Gastroesophageal sphincter (tissue), 4 donors: ENCODE data around the gene ERH. TPM values are rescaled to one million over a fixed set of nuclear protein-coding genes. Genes with fewer than 3 reads are reported as not detected.

ENCODE experiments used
- ATAC-seq: fragments of 150-250 bp; one replicate; pipeline ENCODE4 v1.9.1; 2016; ENCODE audit warnings: mild to moderate bottlenecking, moderate library complexity
- H3K27ac ChIP-seq, 4 donors: fragments of 200-600 bp; sonication (generic) in 3 of 4; 1 replicate in 3 of 4; 2 replicates in 1 of 4; pipeline ENCODE4 v1.5.1; 2016 to 2019
- H3K27me3 ChIP-seq: fragments of 200-600 bp; sonication (generic); one replicate; pipeline ENCODE4 v1.5.1; 2019
- H3K36me3 ChIP-seq, 2 donors: fragments of 200-600 bp; sonication (generic); one replicate each; pipeline ENCODE4 v1.5.1; 2019; ENCODE audit warnings: control low read depth in 1 of 2
- H3K4me1 ChIP-seq, 3 donors: fragments of 200-600 bp; sonication (generic); 1 replicate in 2 of 3; 2 replicates in 1 of 3; pipeline ENCODE4 v1.5.1; 2016 to 2019; ENCODE audit warnings: control low read depth in 2 of 3
- H3K4me3 ChIP-seq, 2 donors: fragments of 200-600 bp; sonication (generic); one replicate each; pipeline ENCODE4 v1.5.1; 2019; ENCODE audit warnings: mild to moderate bottlenecking in 1 of 2, moderate library complexity in 1 of 2
- H3K9me3 ChIP-seq, 3 donors: fragments of 200-600 bp; sonication (generic); one replicate each; pipeline ENCODE4 v1.5.1; 2017 to 2019; ENCODE audit warnings: control low read depth in 2 of 3
- CTCF ChIP-seq, 4 experiments: fragments of 200-600 bp in 2 of 4; fragments of 450-650 bp in 2 of 4; sonication (generic) in 1 of 4; IDR thresholded peaks; one replicate each; pipeline ENCODE4 v1.5.1; 2017 to 2019; ENCODE audit warnings: antibody characterized with exemption in 4 of 4, mild to moderate bottlenecking in 2 of 4, moderate library complexity in 2 of 4
- EP300 ChIP-seq: sonication (generic); formaldehyde crosslinking; IDR thresholded peaks from one replicate; pipeline ENCODE4 v1.6.1; 2017; ENCODE audit warnings: antibody characterized with exemption, mild to moderate bottlenecking
- POLR2A ChIP-seq, 2 donors: fragments of 450-650 bp; IDR thresholded peaks; one replicate each; pipeline ENCODE4 v1.6.1; 2017; ENCODE audit warnings: antibody characterized with exemption in 2 of 2, mild to moderate bottlenecking in 2 of 2, moderate library complexity in 1 of 2
- POLR2AphosphoS5 ChIP-seq: sonication (generic); formaldehyde crosslinking; IDR thresholded peaks from one replicate; pipeline ENCODE4 v1.6.1; 2017; ENCODE audit warnings: antibody characterized with exemption
- WGBS, 2 donors: methylation state at CpG; one replicate each; pipeline ENCODE4 v1.1.5; 2018; ENCODE audit warnings: low coverage in 1 of 2; 5-methylcytosine and 5-hydroxymethylcytosine counted together
- total RNA-seq, 4 donors: library from RNA; depleted of rRNA; stranded (reverse); fragments of >200 nt; gene quantifications; one replicate each; pipeline ENCODE4 v1.1.0, GENCODE V29; 2016

ERH gene
- total RNA-seq, 4 donors from 2014 or later, result 70.2 to 89.8 (median 86.2) TPM

GRCh38 chr14:69349091-69349777, 48.9 kb downstream of the ERH start:
- TF ChIP-seq POLR2A (IDR thresholded peaks at IDR 0.05) (no peak), POLR2AphosphoS5 (no peak), CTCF (IDR thresholded peaks at IDR 0.05) (no peak), EP300 (no peak)
- Histone ChIP-seq H3K27me3 (peaks cover 7% of the 10 kb centered on the region), H3K27ac (no peak overlapping the region), H3K4me3 (no peak overlapping the region), H3K4me1 (no peaks in the 10 kb centered on the region), H3K9me3 (no peaks in the 10 kb centered on the region), H3K36me3 (peaks cover 0 to 5% of the 10 kb centered on the region in 2 donors)
- WGBS, 2 donors, result 95% methylated on average over 4 of the region's 11 CpGs; no CpG with 5 or more reads in 1 of the 2 donors
- ATAC-seq, result no peak

- no peak overlapping the region for H3K4me3 ChIP-seq
- H3K4me1 ChIP-seq, result no peaks in the 10 kb centered on the region
- TF ChIP-seq POLR2AphosphoS5, result no peak
- no peak for TF ChIP-seq POLR2A (IDR thresholded peaks at IDR 0.05)
- TF ChIP-seq CTCF (IDR thresholded peaks at IDR 0.05), result peak in 3 of 4 experiments; percentile 25 to 69 (median 32)
- TF ChIP-seq EP300, result no peak
- peaks cover 7% of the 10 kb centered on the region for H3K27me3 ChIP-seq
- no peaks in the 10 kb centered on the region for H3K9me3 ChIP-seq
- ATAC-seq, result peak; percentile 35
- H3K36me3 ChIP-seq, result peaks cover 0 to 5% of the 10 kb centered on the region in 2 donors
- whole genome bisulfite sequencing, 2 donors, result 0 to 67% methylated on average over 1 of the region's 9 CpGs
- H3K27ac ChIP-seq, result no peak overlapping the region
These were observed 51.4 kb downstream of the ERH start for GRCh38 chr14:69346710-69347109.

GRCh38 chr14:69345402-69345801, 52.7 kb downstream of the ERH start:
- no peak for TF ChIP-seq POLR2AphosphoS5
- TF ChIP-seq EP300, result no peak
- Histone ChIP-seq H3K4me1 (no peaks in the 10 kb centered on the region), H3K27ac (no peak overlapping the region), H3K9me3 (no peaks in the 10 kb centered on the region), H3K27me3 (peaks cover 7% of the 10 kb centered on the region), H3K4me3 (no peak overlapping the region), H3K36me3 (peaks cover 0 to 5% of the 10 kb centered on the region in 2 donors)
- 30% methylated on average over 2 of the region's 4 CpGs; no CpG with 5 or more reads in 1 of the 2 donors for WGBS, 2 donors
- ATAC-seq, result no peak

- Histone ChIP-seq H3K4me1 (no peaks in the 10 kb centered on the region), H3K4me3 (no peak overlapping the region), H3K27me3 (peaks cover 7% of the 10 kb centered on the region), H3K36me3 (peaks cover 0 to 5% of the 10 kb centered on the region in 2 donors), H3K9me3 (no peaks in the 10 kb centered on the region), H3K27ac (no peak overlapping the region)
- no peak for ATAC-seq
- no peak for TF ChIP-seq EP300
- TF ChIP-seq CTCF (IDR thresholded peaks at IDR 0.05), result no peak
- TF ChIP-seq POLR2AphosphoS5, result no peak
- no peak for TF ChIP-seq POLR2A (IDR thresholded peaks at IDR 0.05)
- WGBS, 2 donors, result 79 to 100% methylated on average over 2 of the region's 3 CpGs
These were observed 53.9 kb downstream of the ERH start for GRCh38 chr14:69344171-69344570.

GRCh38 chr14:69342928-69343525, 55.1 kb downstream of the ERH start:
- ATAC-seq, result no peak
- Histone ChIP-seq H3K4me3 (no peak overlapping the region), H3K27ac (no peak overlapping the region), H3K4me1 (no peaks in the 10 kb centered on the region), H3K27me3 (no peaks in the 10 kb centered on the region), H3K36me3 (no peaks in the 10 kb centered on the region), H3K9me3 (no peaks in the 10 kb centered on the region)
- WGBS, 2 donors, result 68 to 80% methylated on average over 8 of the region's 8 CpGs
- TF ChIP-seq POLR2AphosphoS5, result no peak
- TF ChIP-seq EP300, result no peak
- TF ChIP-seq POLR2A (IDR thresholded peaks at IDR 0.05), result no peak
- TF ChIP-seq CTCF (IDR thresholded peaks at IDR 0.05), result no peak
